A172 (cell line): Measurements from ENCODE around the gene ZBTB18. TPM values are rescaled to one million over a fixed set of nuclear protein-coding genes. Genes with fewer than 3 reads are reported as not detected.
"Not testable (repeated sequence)": the region's sequence is repeated elsewhere in the genome, so short reads cannot be mapped to it uniquely, and the experiment has no call there.

Experiments
- DNase-seq: peaks from one replicate; pipeline ENCODE4 v3.0.0-alpha.2; 2015; ENCODE audit warnings: low spot score
- total RNA-seq: library from RNA; depleted of rRNA; stranded (reverse); fragments of >200 nt; shearing (Covaris generic); gene quantifications from 2 replicates; pipeline ENCODE4 v1.2.3, GENCODE V29; 2014; rRNA removed

The ZBTB18 gene
- total RNA-seq = 24.5 and 28.8 TPM in 2 replicates

GRCh38 chr1:244050835-244051444, at the start of gene ZBTB18:
Gene ZBTB18 (plus strand): TSS chr1:244051283. CDS start chr1:244051432, 149 bp downstream.
- peak; percentile 64 for DNase-seq

DNA sequence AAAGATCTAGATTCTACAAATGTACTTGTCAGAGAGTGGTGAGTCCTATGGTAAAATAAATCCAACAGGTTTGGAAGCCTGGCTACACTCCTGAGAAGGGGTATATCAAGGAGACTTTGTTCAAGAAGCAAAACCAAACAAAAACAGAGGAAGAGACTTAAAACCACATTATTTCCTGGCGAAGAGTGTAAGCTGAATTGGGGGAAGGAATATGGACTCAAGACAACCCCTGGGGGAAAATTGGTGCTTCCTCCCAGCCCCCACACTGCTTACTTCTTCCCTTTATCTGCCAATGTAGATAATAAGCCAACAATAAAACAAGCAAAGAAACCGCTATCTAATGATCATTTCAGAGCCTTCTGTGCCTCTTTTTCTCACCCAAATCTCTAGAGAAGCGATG, 48.4 kb upstream of the ZBTB18 start:
- no peak for DNase-seq

GRCh38 chr1:244005455-244005854, 45.6 kb upstream of the ZBTB18 start:
- DNase-seq = no peak

- DNase-seq = no peak
These were observed 44.6 kb upstream of the ZBTB18 start for GRCh38 chr1:244006381-244006901.

GRCh38 chr1:244006961-244007360, 44.1 kb upstream of the ZBTB18 start:
- no peak for DNase-seq

GRCh38 chr1:244010191-244010590, 40.9 kb upstream of the ZBTB18 start:
- DNase-seq = no peak

DNA sequence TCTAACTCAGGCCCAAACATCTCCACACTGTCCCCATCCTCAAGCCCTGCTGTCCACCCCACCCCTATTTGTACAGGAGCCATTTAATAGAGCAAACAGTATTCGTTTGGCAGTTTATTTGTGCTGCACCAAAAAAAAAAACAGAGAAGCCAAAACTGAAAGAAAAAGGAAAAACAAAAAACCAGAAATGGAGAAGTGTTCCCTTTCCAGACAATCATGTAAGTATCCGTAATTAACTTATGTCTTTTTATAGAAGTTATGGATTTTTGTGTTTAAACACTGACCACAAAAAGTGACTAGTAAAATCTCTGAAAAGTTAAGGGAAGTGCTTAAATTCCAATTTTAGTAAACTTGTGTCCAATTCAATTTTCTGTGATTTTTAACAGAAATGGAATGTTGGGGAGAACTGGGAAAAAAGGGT, 40.4 kb upstream of the ZBTB18 start:
- no peak for DNase-seq

GRCh38 chr1:244011271-244011670, 39.8 kb upstream of the ZBTB18 start:
- DNase-seq = no peak

GRCh38 chr1:244011786-244012185, 39.3 kb upstream of the ZBTB18 start:
- no peak for DNase-seq

- DNase-seq = peak; percentile 86
These were observed 38.9 kb upstream of the ZBTB18 start for GRCh38 chr1:244012202-244012601.

DNA sequence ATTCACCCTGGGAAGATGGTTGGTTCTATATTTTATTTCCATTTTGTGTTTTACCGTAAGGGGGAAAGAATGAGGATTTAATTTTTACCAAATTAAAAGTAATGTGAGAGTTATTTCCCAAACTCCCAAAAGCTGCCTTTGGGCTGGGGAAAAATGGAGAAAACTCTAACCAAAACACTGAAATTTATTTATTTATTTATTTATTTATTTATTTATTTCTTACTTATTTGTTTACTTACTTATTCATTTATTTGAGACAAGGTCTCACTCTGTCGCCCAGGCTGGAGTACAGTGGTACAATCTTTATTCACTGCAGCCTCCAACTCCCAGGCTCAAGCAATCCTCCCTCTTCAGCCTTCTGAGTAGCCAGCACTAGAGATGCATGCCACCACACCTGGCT, 38.0 kb upstream of the ZBTB18 start:
- DNase-seq = no peak

DNA sequence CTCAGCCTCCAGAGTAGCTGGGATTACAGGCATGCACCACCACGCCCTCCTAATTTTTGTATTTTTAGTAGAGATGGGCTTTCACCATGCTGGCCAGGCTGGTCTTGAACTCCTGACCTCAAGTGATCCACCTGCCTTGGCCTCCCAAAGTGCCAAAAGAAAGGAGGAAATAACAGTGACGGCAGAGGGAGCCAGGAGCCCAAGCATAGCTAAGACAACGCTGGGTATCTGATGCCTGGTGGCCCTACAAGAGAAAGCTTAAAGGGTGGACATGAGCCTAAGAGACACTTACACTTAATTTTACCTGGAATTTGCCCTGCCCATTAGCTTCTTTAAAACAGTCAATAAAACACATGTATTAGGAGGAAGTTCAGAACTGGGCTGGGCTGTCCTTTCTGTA, 36.2 kb upstream of the ZBTB18 start:
- DNase-seq = not testable (repeated sequence)

DNA sequence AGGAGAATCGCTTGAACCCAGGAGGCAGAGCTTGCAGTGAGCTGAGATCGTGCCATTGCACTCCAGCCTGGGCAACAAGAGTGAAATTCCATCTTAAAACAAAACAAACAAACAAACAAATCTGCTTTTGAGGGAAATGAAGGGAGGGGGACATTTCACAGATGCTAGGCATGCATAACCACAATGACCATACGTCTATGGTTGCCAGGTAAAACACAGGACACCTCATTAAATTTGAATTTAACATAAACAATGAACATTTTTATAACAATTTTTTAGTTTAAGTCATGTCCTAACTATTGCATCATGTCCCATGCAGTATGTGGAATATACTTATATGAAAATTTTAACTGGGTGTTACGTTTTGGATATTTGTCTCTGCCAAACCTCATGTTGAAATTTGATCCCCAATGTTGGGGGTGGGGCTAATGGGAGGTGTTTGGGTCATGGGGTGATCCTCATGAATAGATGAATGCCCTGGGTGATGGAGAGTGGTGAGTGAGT, 31.0 kb upstream of the ZBTB18 start:
- DNase-seq = no peak

DNA sequence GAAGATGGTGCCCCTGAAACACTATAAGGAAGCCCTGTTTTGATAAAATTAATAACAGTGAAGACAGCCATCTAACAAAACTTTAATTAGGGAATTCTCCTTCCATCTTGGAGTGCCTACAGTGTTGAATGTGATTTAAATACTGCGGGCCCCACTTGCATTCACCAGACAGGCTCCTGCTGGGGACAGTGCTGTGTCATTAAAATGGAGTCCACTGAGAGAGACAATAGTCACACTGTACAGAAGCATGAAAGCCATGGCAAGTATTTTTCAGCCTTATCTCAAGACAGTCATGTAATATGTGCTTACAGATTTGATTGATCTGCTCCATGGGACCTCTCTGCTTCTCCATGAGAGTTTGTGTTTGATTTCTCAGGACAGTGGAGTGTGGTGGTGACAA, 29.7 kb upstream of the ZBTB18 start:
- no peak for DNase-seq

DNA sequence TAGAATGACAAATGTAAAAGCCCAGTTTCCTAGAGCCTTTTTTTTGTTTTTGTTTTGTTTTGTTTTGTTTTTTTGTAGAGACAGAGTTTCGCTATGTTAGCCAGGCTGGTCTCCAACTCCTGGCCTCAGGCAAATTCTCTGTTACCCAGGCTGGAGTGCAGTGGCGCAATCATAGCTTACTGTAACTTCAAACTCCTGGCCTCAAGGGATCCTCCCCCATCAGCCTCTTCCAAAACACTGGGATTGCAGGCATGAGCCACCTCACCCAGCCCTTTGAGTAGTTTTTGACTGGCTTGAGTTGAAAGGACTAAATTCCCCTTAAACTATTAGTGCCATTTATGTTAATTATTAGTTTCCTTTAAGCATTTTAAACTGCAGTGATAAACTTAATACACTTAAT, 28.8 kb upstream of the ZBTB18 start:
- DNase-seq = no peak

DNA sequence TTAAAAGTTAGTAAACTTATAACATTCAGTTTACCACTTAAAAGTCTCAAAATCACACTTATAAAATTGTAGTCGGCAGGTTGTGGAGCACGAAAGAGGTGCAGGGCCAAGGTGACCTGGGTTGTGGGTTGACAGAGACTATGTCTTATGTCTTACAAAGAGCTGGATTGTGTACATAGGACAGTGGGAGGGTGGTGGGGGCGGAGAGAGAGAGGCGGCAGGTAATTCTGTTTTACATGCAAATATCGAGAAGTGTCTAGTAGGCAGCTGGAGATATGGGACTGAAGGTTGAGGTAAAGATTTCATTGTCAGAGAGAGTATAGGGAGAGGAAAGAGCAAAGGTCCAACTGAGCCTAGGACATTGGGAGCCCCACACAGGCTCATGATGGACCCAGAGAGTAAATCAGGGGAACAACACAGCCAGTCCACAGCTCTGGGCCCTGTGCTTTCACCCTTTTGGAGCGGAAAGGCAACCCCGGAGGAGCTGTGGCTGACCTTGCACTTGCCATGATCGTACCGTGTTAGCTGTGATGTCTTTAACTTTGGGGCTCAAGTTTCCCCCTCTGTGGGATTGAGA, 28.1 kb upstream of the ZBTB18 start:
- DNase-seq = no peak

- no peak for DNase-seq
These were observed 23.5 kb upstream of the ZBTB18 start for GRCh38 chr1:244027491-244028145.

DNA sequence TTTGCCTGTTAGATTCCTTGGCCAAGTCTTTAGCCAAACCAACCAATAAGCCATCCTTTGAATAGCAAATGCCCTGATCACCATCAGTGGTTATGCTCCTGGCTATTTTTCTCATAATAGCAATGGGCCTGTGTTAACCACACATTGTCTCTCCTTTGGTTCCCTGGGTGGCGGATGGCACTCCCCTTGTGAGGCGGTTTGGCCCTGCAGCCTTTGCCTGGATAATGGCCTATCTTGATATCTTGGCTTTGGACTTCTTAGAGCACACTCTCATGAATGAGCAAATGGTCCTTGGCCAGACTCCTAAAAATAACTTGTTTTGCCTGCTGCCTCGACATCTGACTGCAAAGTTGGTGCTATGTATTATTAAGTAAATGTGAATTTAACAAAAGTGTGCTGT, 22.4 kb upstream of the ZBTB18 start:
- no peak for DNase-seq

DNA sequence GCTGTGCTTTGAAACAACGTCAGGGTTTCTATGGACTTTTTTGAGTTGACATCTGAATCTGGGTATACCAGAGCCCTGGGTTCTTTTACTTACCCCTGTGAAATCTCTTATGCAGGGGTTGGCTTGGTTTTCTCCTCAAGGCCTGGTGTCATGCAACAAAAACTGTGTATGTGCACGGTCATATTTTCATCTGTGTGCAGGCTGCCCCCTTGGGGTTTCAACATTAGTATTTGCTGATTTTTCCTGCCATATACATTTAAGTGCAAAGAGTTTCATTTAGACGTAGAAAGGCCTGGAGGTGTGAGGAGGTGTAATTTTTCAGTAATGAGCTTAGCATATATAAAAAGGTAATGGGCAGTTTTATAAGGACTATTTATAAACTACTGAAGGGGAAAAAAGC, 22.0 kb upstream of the ZBTB18 start:
- no peak for DNase-seq

DNA sequence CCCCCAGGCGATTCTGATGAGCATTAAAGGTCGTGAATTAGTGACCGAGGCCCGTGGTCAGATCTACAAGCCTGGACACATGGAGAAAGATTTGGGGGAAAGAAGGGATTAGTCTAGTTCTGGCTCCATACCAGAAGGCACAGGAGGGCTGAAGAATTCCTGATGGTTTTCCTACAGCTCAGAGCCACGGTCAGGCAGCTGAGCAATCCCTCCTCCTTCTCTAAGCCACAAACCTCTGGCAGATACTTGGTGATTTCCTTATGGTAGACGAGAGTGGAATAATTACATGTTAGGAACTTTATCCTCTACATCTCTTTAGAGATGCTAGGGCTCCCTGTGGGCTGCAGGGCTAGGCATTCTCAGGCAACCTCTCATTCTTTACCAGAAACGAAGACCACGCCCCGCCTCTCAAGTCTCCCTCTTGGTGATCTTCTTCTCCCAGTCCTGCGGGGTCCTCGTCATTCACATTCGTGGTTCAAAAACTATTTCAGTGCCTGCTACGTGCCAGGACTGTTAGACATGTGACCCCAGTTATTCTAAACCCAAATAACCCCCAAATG, 20.5 kb upstream of the ZBTB18 start:
- DNase-seq = no peak

GRCh38 chr1:244035358-244035757, 15.7 kb upstream of the ZBTB18 start:
- no peak for DNase-seq

GRCh38 chr1:244037252-244037651, 13.8 kb upstream of the ZBTB18 start:
- no peak for DNase-seq
